OCI-LY7 (cell line): Measurements from ENCODE around the gene WIZ. TPM values are rescaled to one million over a fixed set of nuclear protein-coding genes. Genes with fewer than 3 reads are reported as not detected.
"Not testable (repeated sequence)": the region's sequence is repeated elsewhere in the genome, so short reads cannot be mapped to it uniquely, and the experiment has no call there.

Source experiments
- BruUV-seq: library from RNA; stranded (reverse); fragments of 400-500 nt; replicated peaks from 2 replicates; lab custom pipeline; 2021; lab: Mats Ljungman, UMichigan
- CTCF ChIA-PET: fragments of 300-600 bp; sonication (Branson Sonifier 250); formaldehyde crosslinking; loops from one replicate; lab custom pipeline; 2022; ENCODE audit warnings: antibody characterized with exemption; ENCODE audit not compliant: unreplicated experiment; lab: Charles Lee
- POLR2A ChIA-PET: fragments of 300-600 bp; sonication (Branson Sonifier 250); formaldehyde crosslinking; loops from one replicate; lab custom pipeline; 2022; ENCODE audit warnings: antibody characterized with exemption; lab: Charles Lee
- DNase-seq: peaks from one replicate; pipeline ENCODE4 v3.0.0-alpha.2; 2015; ENCODE audit warnings: low spot score
- H2AFZ ChIP-seq: fragments of 200-600 bp; sonication (generic), shearing (Covaris generic); 2 replicates; pipeline ENCODE4 v1.6.1; 2014; ENCODE audit warnings: mild to moderate bottlenecking, antibody characterized with exemption, low read length, moderate library complexity
- H3K27ac ChIP-seq: fragments of 200-600 bp; sonication (generic); 2 replicates; pipeline ENCODE4 v1.5.1; 2014; ENCODE audit warnings: mixed run types, low read depth, mild to moderate bottlenecking, moderate library complexity, low read length, inconsistent platforms; ENCODE audit not compliant: poor library complexity, severe bottlenecking
- H3K36me3 ChIP-seq: fragments of 200-600 bp; sonication (generic); 2 replicates; pipeline ENCODE4 v1.6.1; 2014; ENCODE audit warnings: mild to moderate bottlenecking, antibody characterized with exemption, low read length, moderate library complexity, mixed read lengths; ENCODE audit not compliant: insufficient read depth
- H3K4me1 ChIP-seq: fragments of 200-600 bp; sonication (generic); 2 replicates; pipeline ENCODE4 v1.5.1; 2014; ENCODE audit warnings: mild to moderate bottlenecking, low read length; ENCODE audit not compliant: insufficient read depth, poor library complexity, severe bottlenecking
- H3K4me2 ChIP-seq: fragments of 200-600 bp; sonication (generic); 2 replicates; pipeline ENCODE4 v1.6.1; 2014; ENCODE audit warnings: mild to moderate bottlenecking, low read length
- H3K4me3 ChIP-seq: fragments of 200-600 bp; sonication (generic); 2 replicates; pipeline ENCODE4 v1.5.1; 2014; ENCODE audit warnings: mild to moderate bottlenecking, low read depth, low read length; ENCODE audit not compliant: poor library complexity, severe bottlenecking
- H3K79me2 ChIP-seq: fragments of 200-600 bp; sonication (generic); 2 replicates; pipeline ENCODE4 v1.6.1; 2016; ENCODE audit warnings: low read depth, mild to moderate bottlenecking, low read length, moderate library complexity, mixed read lengths; ENCODE audit not compliant: insufficient read depth
- H3K9me2 ChIP-seq: fragments of 200-600 bp; sonication (generic); 2 replicates; pipeline ENCODE4 v1.6.1; 2016; ENCODE audit warnings: mild to moderate bottlenecking, low read length, mixed read lengths; ENCODE audit not compliant: insufficient read depth
- H3K9me3 ChIP-seq: fragments of 200-600 bp; sonication (generic); 2 replicates; pipeline ENCODE4 v1.6.1; 2014; ENCODE audit warnings: mild to moderate bottlenecking, mixed run types, low read length, mixed read lengths
- H4K20me1 ChIP-seq: fragments of 200-600 bp; sonication (generic); 2 replicates; pipeline ENCODE4 v1.6.1; 2014; ENCODE audit warnings: mild to moderate bottlenecking, antibody characterized with exemption, low read length, moderate library complexity, mixed read lengths; ENCODE audit not compliant: insufficient read depth
- CTCF ChIP-seq: fragments of 200-600 bp; sonication (generic); conservative IDR thresholded peaks from 2 replicates; pipeline ENCODE4 v1.5.1; 2014; ENCODE audit warnings: mild to moderate bottlenecking, antibody characterized with exemption, low read length, moderate library complexity, mixed read lengths
- EZH2phosphoT487 ChIP-seq: fragments of 200-600 bp; sonication (generic); IDR thresholded peaks from 2 replicates; pipeline ENCODE4 v1.6.1; 2018; ENCODE audit warnings: low read depth, borderline replicate concordance, mild to moderate bottlenecking, mixed run types, antibody characterized with exemption, low read length, moderate library complexity, mixed read lengths
- intact Hi-C: fragments of 100-400 bp; cut with micrococcal nuclease; formaldehyde crosslinking; loops from one replicate; pipeline ENCODE4 v1.10.0; 2022; ENCODE audit not compliant: unreplicated experiment
- total RNA-seq, 2 experiments: library from RNA; depleted of rRNA in 1 of 2; stranded (reverse); fragments of >200 nt in 1 of 2; shearing (Covaris generic) in 1 of 2; gene quantifications; 2 replicates each; pipeline ENCODE4 v1.2.3, GENCODE V29; 2014 to 2022

Gene WIZ
- total RNA-seq, 2 experiments from 2014 or later, result 16.4 to 35.9 TPM

- Histone ChIP-seq H3K9me2 (no peaks in the 10 kb centered on the region), H3K4me2 (no peak overlapping the region), H3K36me3 (peaks cover 95% of the 10 kb centered on the region), H4K20me1 (no peaks in the 10 kb centered on the region; the same call in 1 of the 2 replicates), H3K9me3 (no peaks in the 10 kb centered on the region), H3K79me2 (no peaks in the 10 kb centered on the region), H2AFZ (no peak overlapping the region), H3K4me3 (no peak overlapping the region), H3K27ac (no peak overlapping the region), H3K4me1 (no peaks in the 10 kb centered on the region)
- DNase-seq, result no peak
- TF ChIP-seq CTCF (no peak), EZH2phosphoT487 (no peak)
- intact Hi-C loops, result no loop called here
- BruUV-seq, result no TSS peak
- CTCF ChIA-PET, result no interaction called here
- POLR2A ChIA-PET, result no interaction called here
Observed at GRCh38 chr19:15396436-15396835, 53.3 kb downstream of the WIZ start.

DNA sequence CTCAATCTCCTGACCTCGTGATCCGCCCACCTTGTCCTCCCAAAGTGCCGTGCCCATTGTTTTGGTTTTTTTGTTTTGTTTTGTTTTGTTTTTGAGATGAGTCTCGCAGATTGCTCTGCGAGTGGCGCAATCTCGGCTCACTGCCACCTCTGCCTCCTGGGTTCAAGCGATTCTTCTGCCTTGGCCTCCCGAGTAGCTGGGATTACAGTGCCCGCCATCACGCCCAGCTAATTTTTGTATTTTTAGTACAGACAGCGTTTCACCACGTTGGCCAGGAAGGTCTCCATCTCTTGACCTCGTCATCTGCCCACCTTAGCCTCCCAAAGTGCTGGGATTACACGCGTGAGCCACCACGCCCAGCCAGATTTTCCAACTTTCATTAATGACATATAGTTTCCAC is 54.5 kb downstream of the WIZ start:
- peaks cover 91% of the 10 kb centered on the region for H3K36me3 ChIP-seq
- H3K4me2 ChIP-seq, intact Hi-C loops, H3K4me3 ChIP-seq, H3K79me2 ChIP-seq, BruUV-seq, H4K20me1 ChIP-seq, DNase-seq, H3K9me2 ChIP-seq, CTCF ChIA-PET, H3K9me3 ChIP-seq, POLR2A ChIA-PET, H3K4me1 ChIP-seq, H2AFZ ChIP-seq, H3K27ac ChIP-seq: not testable (repeated sequence)

GRCh38 chr19:15394426-15394825 is 55.3 kb downstream of the WIZ start:
- Histone ChIP-seq H3K4me2 (no peak overlapping the region), H3K4me3 (no peak overlapping the region), H3K9me2 (no peaks in the 10 kb centered on the region), H3K36me3 (peaks cover 91% of the 10 kb centered on the region), H3K27ac (no peak overlapping the region), H4K20me1 (no peaks in the 10 kb centered on the region; the same call in 1 of the 2 replicates), H3K79me2 (no peaks in the 10 kb centered on the region), H3K9me3 (no peaks in the 10 kb centered on the region), H3K4me1 (no peaks in the 10 kb centered on the region), H2AFZ (no peak overlapping the region)
- ChIA-PET CTCF (no interaction called here), POLR2A (no interaction called here)
- no peak for DNase-seq
- BruUV-seq, result no TSS peak
- intact Hi-C loops, result no loop called here
- no peak for TF ChIP-seq CTCF
- TF ChIP-seq EZH2phosphoT487, result no peak
